OCI-LY1 (cell line): ENCODE data around the gene TIAL1.

Experiments
- H2AFZ ChIP-seq: fragments of 200-600 bp; sonication (generic), shearing (Covaris generic); 2 replicates; pipeline ENCODE4 v1.6.0; 2014; ENCODE audit warnings: antibody characterized with exemption, mild to moderate bottlenecking, low read length
- H3F3A ChIP-seq: fragments of 200-600 bp; sonication (generic), shearing (Covaris generic); 2 replicates; pipeline ENCODE4 v1.6.0; 2014; ENCODE audit warnings: mild to moderate bottlenecking, antibody characterized with exemption, low read length, moderate library complexity; ENCODE audit not compliant: insufficient read depth
- H3K27ac ChIP-seq: fragments of 200-600 bp; sonication (generic); 2 replicates; pipeline ENCODE4 v1.5.1; 2014; ENCODE audit warnings: low read length, mixed run types, mild to moderate bottlenecking, low read depth; ENCODE audit not compliant: poor library complexity, severe bottlenecking
- H3K27me3 ChIP-seq: fragments of 200-600 bp; sonication (generic); 2 replicates; pipeline ENCODE4 v1.6.0; 2014; ENCODE audit warnings: antibody characterized with exemption, mild to moderate bottlenecking, low read length, moderate library complexity; ENCODE audit not compliant: insufficient read depth
- H3K36me3 ChIP-seq: fragments of 200-600 bp; sonication (generic); 2 replicates; pipeline ENCODE4 v1.6.1; 2014; ENCODE audit warnings: mild to moderate bottlenecking, antibody characterized with exemption, low read length, moderate library complexity, mixed read lengths; ENCODE audit not compliant: insufficient read depth
- H3K4me1 ChIP-seq: fragments of 200-600 bp; sonication (generic); 2 replicates; pipeline ENCODE4 v1.5.1; 2014; ENCODE audit warnings: mild to moderate bottlenecking, low read length, moderate library complexity; ENCODE audit not compliant: insufficient read depth, severe bottlenecking
- H3K4me2 ChIP-seq: fragments of 200-600 bp; sonication (generic), shearing (Covaris generic); 2 replicates; pipeline ENCODE4 v1.6.1; 2014; ENCODE audit warnings: low read length
- H3K4me3 ChIP-seq: fragments of 200-600 bp; sonication (generic); 2 replicates; pipeline ENCODE4 v1.5.1; 2014; ENCODE audit warnings: low read length, low read depth, mild to moderate bottlenecking, mixed read lengths; ENCODE audit not compliant: poor library complexity, severe bottlenecking
- H3K79me2 ChIP-seq: fragments of 200-600 bp; shearing (Covaris generic); 2 replicates; pipeline ENCODE4 v1.6.1; 2016; ENCODE audit warnings: mixed run types, low read length, mixed read lengths; ENCODE audit not compliant: insufficient read depth
- H3K9ac ChIP-seq: fragments of 200-600 bp; sonication (generic), shearing (Covaris generic); 2 replicates; pipeline ENCODE4 v1.6.1; 2014; ENCODE audit warnings: mild to moderate bottlenecking, low read length, mixed read lengths
- H3K9me2 ChIP-seq: fragments of 200-600 bp; sonication (generic), shearing (Covaris generic); 2 replicates; pipeline ENCODE4 v1.6.1; 2014; ENCODE audit warnings: low read depth, mild to moderate bottlenecking, low read length, mixed read lengths
- H3K9me3 ChIP-seq: fragments of 200-600 bp; shearing (Covaris generic); 2 replicates; pipeline ENCODE4 v1.6.1; 2014; ENCODE audit warnings: low read length, mixed read lengths
- H4K20me1 ChIP-seq: fragments of 200-600 bp; sonication (generic), shearing (Covaris generic); 2 replicates; pipeline ENCODE4 v1.6.0; 2016; ENCODE audit warnings: mild to moderate bottlenecking, low read length; ENCODE audit not compliant: insufficient read depth
- EZH2 ChIP-seq: fragments of 200-600 bp; sonication (generic), shearing (Covaris generic); IDR thresholded peaks from 2 replicates; pipeline ENCODE4 v1.8.0; 2017; ENCODE audit warnings: borderline replicate concordance, mixed run types, mild to moderate bottlenecking, antibody characterized with exemption, low read length, moderate library complexity, mixed read lengths
- TF ChIP-seq, protein P1 (sequence below): fragments of 200-600 bp; sonication (generic), shearing (Covaris generic); IDR thresholded peaks from 2 replicates; pipeline ENCODE4 v1.5.1; 2017; ENCODE audit warnings: mild to moderate bottlenecking, antibody characterized with exemption, low read length, moderate library complexity, mixed read lengths

The TIAL1 gene

GRCh38 chr10:119555178-119555784, 41.5 kb downstream of the TIAL1 start:
- no peaks in the 10 kb centered on the region for H3K9me3 ChIP-seq
- H3K9ac ChIP-seq: no peak overlapping the region
- H3K9me2 ChIP-seq: no peaks in the 10 kb centered on the region
- no peak overlapping the region for H2AFZ ChIP-seq
- H3K36me3 ChIP-seq: no peaks in the 10 kb centered on the region
- no peaks in the 10 kb centered on the region for H3K4me1 ChIP-seq
- no peaks in the 10 kb centered on the region for H3F3A ChIP-seq
- H3K79me2 ChIP-seq: no peaks in the 10 kb centered on the region
- no peak overlapping the region for H3K4me3 ChIP-seq
- H3K27ac ChIP-seq: no peak overlapping the region
- no peaks in the 10 kb centered on the region for H3K27me3 ChIP-seq
- no peaks in the 10 kb centered on the region for H4K20me1 ChIP-seq
- H3K4me2 ChIP-seq: no peak overlapping the region
- TF ChIP-seq, protein P1, sequence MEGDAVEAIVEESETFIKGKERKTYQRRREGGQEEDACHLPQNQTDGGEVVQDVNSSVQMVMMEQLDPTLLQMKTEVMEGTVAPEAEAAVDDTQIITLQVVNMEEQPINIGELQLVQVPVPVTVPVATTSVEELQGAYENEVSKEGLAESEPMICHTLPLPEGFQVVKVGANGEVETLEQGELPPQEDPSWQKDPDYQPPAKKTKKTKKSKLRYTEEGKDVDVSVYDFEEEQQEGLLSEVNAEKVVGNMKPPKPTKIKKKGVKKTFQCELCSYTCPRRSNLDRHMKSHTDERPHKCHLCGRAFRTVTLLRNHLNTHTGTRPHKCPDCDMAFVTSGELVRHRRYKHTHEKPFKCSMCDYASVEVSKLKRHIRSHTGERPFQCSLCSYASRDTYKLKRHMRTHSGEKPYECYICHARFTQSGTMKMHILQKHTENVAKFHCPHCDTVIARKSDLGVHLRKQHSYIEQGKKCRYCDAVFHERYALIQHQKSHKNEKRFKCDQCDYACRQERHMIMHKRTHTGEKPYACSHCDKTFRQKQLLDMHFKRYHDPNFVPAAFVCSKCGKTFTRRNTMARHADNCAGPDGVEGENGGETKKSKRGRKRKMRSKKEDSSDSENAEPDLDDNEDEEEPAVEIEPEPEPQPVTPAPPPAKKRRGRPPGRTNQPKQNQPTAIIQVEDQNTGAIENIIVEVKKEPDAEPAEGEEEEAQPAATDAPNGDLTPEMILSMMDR: no peak
- no peak for TF ChIP-seq EZH2

GRCh38 chr10:119550827-119551226, 45.9 kb downstream of the TIAL1 start:
- no peaks in the 10 kb centered on the region for H3K36me3 ChIP-seq
- H3K4me3 ChIP-seq: no peak overlapping the region
- no peaks in the 10 kb centered on the region for H3K9me3 ChIP-seq
- H3K9ac ChIP-seq: no peak overlapping the region
- no peaks in the 10 kb centered on the region for H3K4me1 ChIP-seq
- TF ChIP-seq, protein P1: no peak
- no peak for TF ChIP-seq EZH2
- H3K27me3 ChIP-seq: no peaks in the 10 kb centered on the region
- no peaks in the 10 kb centered on the region for H3K79me2 ChIP-seq
- H4K20me1 ChIP-seq: no peaks in the 10 kb centered on the region
- H3K27ac ChIP-seq: no peak overlapping the region
- H3K4me2 ChIP-seq: no peak overlapping the region
- no peak overlapping the region for H2AFZ ChIP-seq
- no peaks in the 10 kb centered on the region for H3K9me2 ChIP-seq
- no peaks in the 10 kb centered on the region for H3F3A ChIP-seq

DNA sequence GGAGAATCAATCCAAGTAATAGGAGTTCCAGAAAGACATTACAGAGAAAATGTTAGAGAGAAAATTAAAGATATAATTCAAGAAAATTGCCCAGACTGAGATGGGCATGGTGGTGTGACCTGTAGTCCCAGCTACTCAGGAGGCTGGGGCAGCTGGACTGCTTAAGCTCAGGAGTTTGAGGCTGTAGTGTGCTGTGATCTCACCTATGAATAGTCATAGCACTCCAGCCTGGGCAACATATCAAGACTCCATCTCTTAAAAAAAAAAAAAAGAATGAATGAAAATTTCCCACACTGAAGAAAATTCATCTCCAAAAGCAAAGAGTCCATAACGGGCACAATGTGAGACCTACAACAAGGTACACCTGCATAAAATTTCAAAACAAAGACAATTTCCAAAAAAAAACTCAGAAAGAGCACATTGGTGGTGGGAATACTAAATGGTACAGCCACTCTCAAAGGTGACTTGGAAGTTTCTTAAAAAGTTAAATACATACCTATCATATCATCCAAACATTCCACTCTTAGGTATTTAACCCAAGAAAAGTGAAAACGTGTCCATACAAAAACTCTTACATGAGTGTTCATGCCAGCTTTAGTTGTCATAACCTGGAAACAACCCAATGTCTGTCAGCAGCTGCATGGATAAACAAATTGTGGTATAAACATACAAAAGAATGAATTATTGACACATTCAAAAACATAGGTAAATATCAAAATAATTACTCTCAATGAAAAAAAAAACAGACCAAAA, 47.3 kb downstream of the TIAL1 start:
- H4K20me1 ChIP-seq: no peaks in the 10 kb centered on the region
- no peaks in the 10 kb centered on the region for H3K4me1 ChIP-seq
- H2AFZ ChIP-seq: no peak overlapping the region
- no peak overlapping the region for H3K27ac ChIP-seq
- TF ChIP-seq, protein P1: no peak
- TF ChIP-seq EZH2: no peak
- H3K9me2 ChIP-seq: no peaks in the 10 kb centered on the region
- H3K36me3 ChIP-seq: no peaks in the 10 kb centered on the region
- no peaks in the 10 kb centered on the region for H3K79me2 ChIP-seq
- H3K9me3 ChIP-seq: no peaks in the 10 kb centered on the region
- no peak overlapping the region for H3K4me3 ChIP-seq
- H3F3A ChIP-seq: no peaks in the 10 kb centered on the region
- H3K27me3 ChIP-seq: no peaks in the 10 kb centered on the region
- H3K9ac ChIP-seq: no peak overlapping the region
- H3K4me2 ChIP-seq: no peak overlapping the region
